GM12891 (cell line): ENCODE results near the gene TENM4.
"Not testable (repeated sequence)": the region's sequence is repeated elsewhere in the genome, so short reads cannot be mapped to it uniquely, and the experiment has no call there.

ENCODE experiments used
- DNase-seq: peaks from one replicate; pipeline ENCODE4 v3.0.0; 2011; ENCODE audit warnings: low spot score; ENCODE audit not compliant: insufficient read length
- FAIRE-seq: peaks from 2 replicates; lab custom pipeline; 2011; peaks lifted over from hg19 to GRCh38; lab: Jason Lieb, UNC
- PAX5 ChIP-seq: IDR thresholded peaks from 2 replicates; pipeline ENCODE4 v1.6.1; 2011; ENCODE audit warnings: low read length, moderate library complexity, mild to moderate bottlenecking; ENCODE audit not compliant: insufficient read depth, severe bottlenecking
- POLR2A ChIP-seq: IDR thresholded peaks from 2 replicates; pipeline ENCODE4 v1.6.1; 2011; ENCODE audit warnings: low read depth, low read length, control low read depth
- POLR2AphosphoS5 ChIP-seq: IDR thresholded peaks from 2 replicates; pipeline ENCODE4 v1.6.1; 2011; ENCODE audit warnings: low read depth, low read length, control low read depth
- POU2F2 ChIP-seq: IDR thresholded peaks from 2 replicates; pipeline ENCODE4 v1.6.1; 2011; ENCODE audit warnings: low read depth, mild to moderate bottlenecking, control low read depth, low read length, moderate library complexity
- SPI1 ChIP-seq: IDR thresholded peaks from 2 replicates; pipeline ENCODE4 v1.6.1; 2011; ENCODE audit warnings: low read depth, low read length, control low read depth
- TAF1 ChIP-seq: IDR thresholded peaks from 2 replicates; pipeline ENCODE4 v1.6.1; 2011; ENCODE audit warnings: low read depth, low read length, control low read depth

TENM4 gene

GRCh38 chr11:78630561-78631303 lies 810.1 kb downstream of the TENM4 start:
- TF ChIP-seq SPI1 (no peak), POLR2AphosphoS5 (no peak), PAX5 (no peak), TAF1 (no peak), POU2F2 (no peak), POLR2A (no peak)
- DNase-seq: no peak
- FAIRE-seq: no peak

- FAIRE-seq (no peak), DNase-seq (no peak)
- TF ChIP-seq SPI1 (no peak), POLR2AphosphoS5 (no peak), PAX5 (no peak), POU2F2 (no peak), POLR2A (no peak), TAF1 (no peak)
Measured at GRCh38 chr11:78630155-78630554, 810.7 kb downstream of the TENM4 start.

GRCh38 chr11:78622666-78623065 lies 818.2 kb downstream of the TENM4 start:
- TF ChIP-seq POLR2AphosphoS5: no peak
- no peak for TF ChIP-seq SPI1
- no peak for TF ChIP-seq POU2F2
- TF ChIP-seq TAF1: no peak
- TF ChIP-seq POLR2A: no peak
- TF ChIP-seq PAX5: no peak
- DNase-seq (no peak), FAIRE-seq (no peak)

GRCh38 chr11:78620159-78620558 lies 820.7 kb downstream of the TENM4 start:
- DNase-seq (no peak), FAIRE-seq (no peak)
- TF ChIP-seq TAF1 (no peak), PAX5 (no peak), SPI1 (no peak), POLR2A (no peak), POLR2AphosphoS5 (no peak), POU2F2 (no peak)

- no peak for TF ChIP-seq POLR2A
- FAIRE-seq (no peak), DNase-seq (no peak)
Measured at GRCh38 chr11:78615724-78616123, 825.1 kb downstream of the TENM4 start.

- TF ChIP-seq POLR2A (no peak), PAX5 (no peak), SPI1 (no peak), POLR2AphosphoS5 (no peak), TAF1 (no peak)
- FAIRE-seq: no peak
- no peak for DNase-seq
Measured at GRCh38 chr11:78613378-78613813, 827.4 kb downstream of the TENM4 start.

- no peak for TF ChIP-seq POLR2AphosphoS5
- TF ChIP-seq PAX5: no peak
- TF ChIP-seq POU2F2: no peak
- TF ChIP-seq SPI1: no peak
- no peak for TF ChIP-seq TAF1
- no peak for TF ChIP-seq POLR2A
- no peak for DNase-seq
- FAIRE-seq: no peak
Measured at GRCh38 chr11:78612721-78613377, 828.0 kb downstream of the TENM4 start.

GRCh38 chr11:78609321-78609720 lies 831.5 kb downstream of the TENM4 start:
- FAIRE-seq: not testable (repeated sequence)

GRCh38 chr11:78607696-78608095 lies 833.1 kb downstream of the TENM4 start:
- DNase-seq (no peak), FAIRE-seq (no peak)
- no peak for TF ChIP-seq PAX5
- no peak for TF ChIP-seq POU2F2
- no peak for TF ChIP-seq POLR2AphosphoS5
- no peak for TF ChIP-seq POLR2A
- TF ChIP-seq SPI1: no peak
- TF ChIP-seq TAF1: no peak

More at GRCh38 chr11:78609321-78609720, 831.5 kb downstream of the TENM4 start:
- not testable (repeated sequence) for DNase-seq

GRCh38 chr11:78606667-78607066 lies 834.2 kb downstream of the TENM4 start:
- TF ChIP-seq POLR2A (no peak), PAX5 (no peak), POU2F2 (no peak), TAF1 (no peak), SPI1 (no peak), POLR2AphosphoS5 (no peak)
- FAIRE-seq (no peak), DNase-seq (no peak)

GRCh38 chr11:78605296-78605695 lies 835.5 kb downstream of the TENM4 start:
- no peak for TF ChIP-seq TAF1
- TF ChIP-seq POU2F2: no peak

GRCh38 chr11:78603792-78604191 lies 837.0 kb downstream of the TENM4 start:
- FAIRE-seq (no peak), DNase-seq (no peak)
- TF ChIP-seq POLR2AphosphoS5 (no peak), POU2F2 (no peak), POLR2A (no peak), SPI1 (no peak), PAX5 (no peak), TAF1 (no peak)

More at GRCh38 chr11:78605296-78605695, 835.5 kb downstream of the TENM4 start:
- FAIRE-seq: no peak
- DNase-seq: no peak
